NCI-H1048 (cell line): ENCODE results near the gene TRAF7.

Source experiments
- DNase-seq: peaks from one replicate; lab custom pipeline; 2025; lab: John Stamatoyannopoulos, UW

Gene TRAF7

GRCh38 chr16:2181952-2182351 is 26.4 kb downstream of the TRAF7 start:
- no peak for DNase-seq

- no peak for DNase-seq
These were observed 28.1 kb downstream of the TRAF7 start for GRCh38 chr16:2183671-2184070.

GRCh38 chr16:2184346-2184745 is 28.8 kb downstream of the TRAF7 start:
- DNase-seq: no peak

- DNase-seq: no peak
These were observed 29.4 kb downstream of the TRAF7 start for GRCh38 chr16:2184962-2185361.

GRCh38 chr16:2186064-2186463 is 30.5 kb downstream of the TRAF7 start:
- no peak for DNase-seq

- no peak for DNase-seq
These were observed 30.9 kb downstream of the TRAF7 start for GRCh38 chr16:2186505-2186904.

- no peak for DNase-seq
These were observed 31.6 kb downstream of the TRAF7 start for GRCh38 chr16:2187212-2187611.

- DNase-seq: no peak
These were observed 32.8 kb downstream of the TRAF7 start for GRCh38 chr16:2188395-2188794.

GRCh38 chr16:2189252-2189893 is 33.8 kb downstream of the TRAF7 start:
- no peak for DNase-seq

- DNase-seq: no peak
These were observed 34.5 kb downstream of the TRAF7 start for GRCh38 chr16:2190002-2190658.

DNA sequence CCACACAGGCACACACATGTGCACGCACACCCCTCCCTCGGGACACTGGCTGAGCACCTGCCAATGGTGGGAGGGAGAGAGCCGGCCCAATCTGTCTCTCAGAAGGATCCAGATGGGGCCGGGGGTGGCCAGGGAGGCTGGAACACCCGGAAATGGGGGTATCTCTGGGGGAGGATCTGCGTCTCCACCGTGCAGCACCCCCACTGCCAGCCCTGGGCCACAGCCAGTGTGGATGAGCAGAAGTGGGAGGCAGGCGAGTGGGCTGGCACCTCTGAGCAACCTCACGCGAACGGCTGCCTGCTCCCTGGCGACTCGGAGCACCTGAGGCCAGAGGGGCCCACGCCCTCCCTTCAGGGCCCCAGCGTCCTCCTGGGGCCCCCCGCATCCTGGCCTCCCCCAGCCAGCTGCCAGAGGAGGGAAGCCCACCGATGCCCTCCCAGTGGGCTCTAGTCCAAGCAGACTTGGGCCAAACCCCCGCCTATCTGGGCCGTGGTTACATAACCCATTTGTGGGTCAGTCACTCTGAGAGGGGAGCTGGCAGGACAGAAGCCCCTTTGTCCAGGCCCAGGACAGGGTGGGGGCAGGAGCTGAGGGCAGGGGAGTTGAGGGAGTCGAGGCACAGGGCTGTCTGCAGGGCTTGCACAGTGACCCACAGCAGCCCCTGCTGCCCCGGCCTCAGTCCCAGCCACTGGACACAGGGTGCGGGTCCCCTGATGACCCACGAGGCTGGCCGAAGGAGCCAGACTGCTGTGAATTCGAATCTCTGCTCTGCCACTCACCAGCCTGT is 35.3 kb downstream of the TRAF7 start:
- no peak for DNase-seq

- no peak for DNase-seq
These were observed 35.8 kb downstream of the TRAF7 start for GRCh38 chr16:2191446-2191706.

DNA sequence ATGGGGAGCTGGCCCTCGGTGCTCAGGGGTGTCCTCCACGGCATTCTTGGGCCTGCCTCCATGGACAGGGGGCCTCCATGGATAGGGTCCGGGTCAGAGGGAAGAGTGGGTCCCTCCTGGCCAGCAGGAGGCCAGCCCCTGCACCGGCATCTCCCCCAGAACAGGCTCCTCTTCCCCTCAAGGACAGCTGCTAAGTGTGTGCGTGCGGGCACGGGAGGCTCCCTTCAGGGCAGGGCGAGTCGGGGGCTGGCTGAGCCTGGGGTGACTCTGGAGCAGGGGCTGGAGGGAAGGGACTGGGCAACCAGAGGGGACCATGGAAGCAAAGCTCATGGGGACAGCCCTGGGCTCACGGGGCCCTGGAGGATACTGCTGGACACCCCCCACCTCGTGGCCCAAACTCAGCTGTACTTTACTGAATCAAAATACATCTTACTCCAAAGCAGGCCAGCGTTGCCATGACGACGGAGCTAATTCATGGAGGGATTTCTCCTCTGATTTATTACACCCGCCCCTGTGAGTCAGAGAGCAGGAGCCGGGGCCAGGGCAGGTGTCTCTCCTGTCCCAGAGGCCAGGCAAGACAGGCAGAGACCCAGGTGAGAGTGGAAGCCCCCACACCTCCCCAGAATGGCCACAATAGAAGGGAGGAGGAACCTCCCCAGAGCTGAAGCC is 38.7 kb downstream of the TRAF7 start:
- no peak for DNase-seq

DNA sequence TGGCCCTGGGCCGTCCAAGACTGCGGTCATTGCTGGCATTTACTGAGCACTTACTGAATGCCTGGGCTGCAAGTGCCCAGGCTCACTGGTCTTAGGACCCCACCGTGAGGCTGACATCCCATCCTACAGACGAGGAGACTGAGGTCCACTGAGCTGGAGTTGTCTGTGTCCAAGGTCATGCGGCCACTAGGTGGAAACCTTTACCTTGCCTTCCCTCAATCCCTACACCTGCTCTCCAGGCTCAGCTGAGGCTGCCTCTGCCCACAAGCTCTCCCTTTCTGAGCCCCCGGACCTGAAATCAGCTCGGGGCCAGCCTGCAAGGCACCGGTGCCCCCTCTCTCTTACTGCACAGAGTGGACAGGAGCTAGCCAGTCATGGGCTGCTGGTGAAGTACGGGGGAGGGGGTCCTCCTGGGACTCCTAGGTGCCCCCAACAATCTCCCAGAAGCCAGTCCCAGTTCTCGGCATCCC is 39.3 kb downstream of the TRAF7 start:
- no peak for DNase-seq

DNA sequence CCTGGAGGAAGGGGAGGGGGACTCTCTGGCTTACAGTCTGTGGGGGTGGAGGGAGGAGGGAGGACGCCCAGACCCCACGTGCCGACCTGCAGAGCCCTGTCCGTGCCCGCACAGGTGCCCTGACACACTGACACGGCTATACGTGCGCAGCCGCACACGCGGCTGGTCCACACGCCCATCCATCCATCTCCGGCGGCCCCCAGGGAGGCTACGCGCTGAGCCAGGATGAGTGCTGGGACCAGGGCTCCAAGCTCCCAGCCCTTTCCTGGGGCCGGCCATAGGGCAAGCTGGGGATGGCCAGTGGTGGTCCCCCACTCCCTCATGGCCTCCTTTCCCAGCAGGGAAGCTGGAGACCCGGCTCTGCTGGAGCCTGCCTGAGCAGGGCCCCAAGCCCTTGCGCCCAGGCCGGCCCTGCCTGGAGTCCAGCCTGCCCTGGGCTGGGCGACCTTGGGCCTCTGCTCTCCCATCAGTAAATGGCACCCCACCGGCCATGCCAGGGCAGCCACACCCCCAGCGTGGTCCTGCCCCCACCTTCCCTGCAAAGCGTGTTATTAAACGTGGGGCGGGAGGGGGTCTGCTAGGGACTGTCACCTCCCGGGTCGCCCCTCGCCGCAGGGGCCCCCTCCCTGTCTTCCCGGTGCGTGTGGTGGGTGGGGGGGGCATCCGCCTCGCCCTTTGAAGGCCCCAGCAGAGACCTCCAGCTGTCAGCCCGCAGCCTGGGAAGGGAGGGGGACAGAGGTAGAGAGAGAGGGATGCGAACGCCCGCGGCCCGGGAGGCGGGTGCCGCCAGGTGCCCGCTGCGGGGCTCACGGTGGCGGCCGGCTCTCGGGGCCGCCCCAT is 40.0 kb downstream of the TRAF7 start:
- DNase-seq: no peak

DNA sequence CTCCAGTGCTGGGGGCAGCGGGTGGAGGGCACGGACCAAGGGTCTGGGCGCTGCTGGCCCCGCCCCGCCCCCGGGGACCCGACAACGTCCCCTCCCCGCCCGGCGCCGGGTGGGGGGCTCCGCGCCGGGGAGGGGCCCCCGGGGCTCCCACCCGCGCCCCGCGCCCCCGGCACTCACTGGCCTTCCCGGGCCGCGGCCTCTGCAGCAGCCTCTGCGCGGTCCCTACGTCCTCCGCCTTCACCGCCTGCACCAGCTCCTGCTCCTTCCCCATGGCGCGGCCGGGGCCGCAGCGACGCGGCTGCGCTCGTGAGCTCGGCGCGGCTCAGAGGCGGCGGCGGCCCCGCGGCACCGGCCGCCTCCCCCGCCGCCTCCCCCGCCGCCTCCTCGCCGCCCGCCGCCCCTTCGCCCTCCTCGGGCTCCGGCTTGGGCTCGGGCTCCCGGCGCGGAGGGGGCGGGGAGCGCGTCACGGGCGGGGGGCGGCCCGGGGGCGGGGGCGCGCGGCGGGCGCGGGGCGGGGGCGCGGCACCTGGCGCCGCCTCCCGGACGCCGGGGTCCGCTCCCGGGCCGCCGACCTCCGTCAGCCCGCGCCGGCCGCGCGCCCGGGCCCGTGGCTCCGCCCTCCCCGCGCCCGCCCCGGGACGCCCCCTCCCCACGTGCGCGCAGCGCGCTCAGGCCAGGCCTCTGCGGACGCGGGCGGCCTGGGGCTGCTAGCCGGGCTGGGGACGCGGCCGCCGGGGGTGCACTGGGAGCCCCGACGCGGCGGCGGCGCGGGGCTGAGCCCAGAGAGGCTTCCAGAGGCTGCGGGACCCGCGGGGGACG is 40.8 kb downstream of the TRAF7 start, which contains the start of gene CASKIN1:
Gene CASKIN1 (minus strand): TSS at position 444 of the 819 bp plus-strand sequence. CDS start 173 bp downstream, at position 271.
- DNase-seq: no peak

GRCh38 chr16:2196981-2197511 is 41.5 kb downstream of the TRAF7 start:
- DNase-seq: no peak

GRCh38 chr16:2197765-2198164 is 42.2 kb downstream of the TRAF7 start:
- DNase-seq: no peak

- DNase-seq: no peak
These were observed 42.7 kb downstream of the TRAF7 start for GRCh38 chr16:2198283-2198682.

GRCh38 chr16:2199095-2199494 is 43.5 kb downstream of the TRAF7 start:
- no peak for DNase-seq
